ENCODE data around the gene SS18L1. TPM values are rescaled to one million over a fixed set of nuclear protein-coding genes. Genes with fewer than 3 reads are reported as not detected.
A peak's percentile ranks its signal among the peaks of the same experiment; 100 is the strongest.

The SS18L1 gene
- total and polyA plus RNA-seq, 11 donors, result 6.5 to 12.4 (median 7.9) TPM

DNA sequence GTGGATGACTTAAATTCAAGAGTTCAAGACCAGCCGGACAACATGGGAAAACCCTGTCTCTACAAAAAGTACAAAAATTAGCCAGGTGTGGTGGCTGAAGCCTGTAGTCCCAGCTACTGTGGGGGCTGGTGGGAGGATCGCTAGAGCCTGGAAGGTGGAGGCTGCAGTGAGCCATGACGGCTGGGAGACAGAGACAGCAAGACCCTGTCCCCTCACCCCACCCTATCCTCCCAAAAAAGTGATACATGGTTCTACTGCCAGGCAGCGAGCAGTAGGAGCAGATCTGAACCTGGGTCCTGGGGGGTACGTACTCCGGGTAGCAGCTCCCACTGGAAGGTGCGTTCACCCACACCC lies 2.5 kb upstream of the SS18L1 start:
- ATAC-seq, result no peak
- TF ChIP-seq POLR2A (IDR thresholded peaks at IDR 0.05), result no peak
- TF ChIP-seq, protein P1, sequence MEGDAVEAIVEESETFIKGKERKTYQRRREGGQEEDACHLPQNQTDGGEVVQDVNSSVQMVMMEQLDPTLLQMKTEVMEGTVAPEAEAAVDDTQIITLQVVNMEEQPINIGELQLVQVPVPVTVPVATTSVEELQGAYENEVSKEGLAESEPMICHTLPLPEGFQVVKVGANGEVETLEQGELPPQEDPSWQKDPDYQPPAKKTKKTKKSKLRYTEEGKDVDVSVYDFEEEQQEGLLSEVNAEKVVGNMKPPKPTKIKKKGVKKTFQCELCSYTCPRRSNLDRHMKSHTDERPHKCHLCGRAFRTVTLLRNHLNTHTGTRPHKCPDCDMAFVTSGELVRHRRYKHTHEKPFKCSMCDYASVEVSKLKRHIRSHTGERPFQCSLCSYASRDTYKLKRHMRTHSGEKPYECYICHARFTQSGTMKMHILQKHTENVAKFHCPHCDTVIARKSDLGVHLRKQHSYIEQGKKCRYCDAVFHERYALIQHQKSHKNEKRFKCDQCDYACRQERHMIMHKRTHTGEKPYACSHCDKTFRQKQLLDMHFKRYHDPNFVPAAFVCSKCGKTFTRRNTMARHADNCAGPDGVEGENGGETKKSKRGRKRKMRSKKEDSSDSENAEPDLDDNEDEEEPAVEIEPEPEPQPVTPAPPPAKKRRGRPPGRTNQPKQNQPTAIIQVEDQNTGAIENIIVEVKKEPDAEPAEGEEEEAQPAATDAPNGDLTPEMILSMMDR (IDR thresholded peaks at IDR 0.05), result no peak
- Histone ChIP-seq H3K27ac (peak overlapping the region in 7 of 12 donors; percentile 10 to 100 (median 96)), H3K36me3 (peaks cover 0 to 51% (median 47%) of the 10 kb centered on the region in 9 donors), H3K9me3 (no peaks in the 10 kb centered on the region), H3K4me1 (peaks cover 6 to 42% (median 29%) of the 10 kb centered on the region in 12 donors), H3K27me3 (no peaks in the 10 kb centered on the region), H3K4me3 (peak overlapping the region in 5 of 12 donors; percentile 75 to 96 (median 89))
- WGBS, 4 donors, result 83 to 90% (median 88%) methylated on average over 7 of the region's 7 CpGs
- intact Hi-C loops (cut with DNase I), result loop anchor here in 6 of 10 donors (5.0 to 10.0 kb wide), 9 partner anchors 74 to 246 kb away; partner anchors contain the start of genes TAF4 (in 4 of the 6), RPS21 (in 2 of the 6) and OSBPL2 (in 1 of the 6)
- DNase-seq, result no peak

DNA sequence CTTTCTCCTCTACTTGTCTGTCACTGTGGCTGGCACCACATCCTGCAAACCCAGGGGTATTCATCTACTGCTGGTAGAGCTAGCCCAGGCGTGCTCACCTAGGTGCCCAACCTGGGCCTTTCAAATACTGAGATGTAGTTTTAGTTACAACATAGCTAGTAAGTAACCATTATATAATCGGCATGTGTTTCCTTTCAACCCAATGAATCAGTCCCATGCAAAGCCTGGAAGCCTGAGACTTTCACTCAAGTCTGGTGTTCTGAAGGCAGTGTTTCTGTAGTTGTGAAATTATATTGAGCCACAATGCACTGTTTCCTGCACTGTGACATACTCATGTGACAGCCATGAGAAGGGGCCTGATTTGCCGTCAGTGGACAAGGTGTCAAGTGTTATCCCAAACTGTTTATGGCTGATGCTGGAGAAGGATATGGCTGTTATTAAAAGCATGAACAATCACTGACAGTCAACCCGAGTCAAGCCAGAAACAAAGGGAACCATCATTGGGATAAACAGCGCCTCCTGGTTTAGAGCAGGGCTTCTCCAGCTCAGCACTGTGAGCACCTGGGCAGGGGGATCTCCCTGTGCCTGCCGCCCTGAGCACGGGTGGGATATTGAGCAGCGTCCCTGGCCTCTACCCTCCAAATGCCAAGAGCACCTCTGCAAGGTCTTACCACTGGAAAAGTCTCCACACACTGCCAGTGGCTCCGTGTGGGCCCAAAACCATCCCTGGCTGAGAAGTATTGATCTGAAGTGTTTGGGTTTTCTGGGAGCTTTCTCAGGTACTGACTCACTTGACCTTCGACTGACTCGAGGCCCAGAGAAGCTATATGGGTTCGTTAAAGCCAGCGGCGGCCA lies 1.9 kb upstream of the SS18L1 start:
- H3K36me3 ChIP-seq, result peaks cover 0 to 45% (median 41%) of the 10 kb centered on the region in 9 donors
- H3K27ac ChIP-seq, result peak overlapping the region in 11 of 12 donors; percentile 89 to 100 (median 97)
- TF ChIP-seq POLR2A (IDR thresholded peaks at IDR 0.05), result no peak
- TF ChIP-seq, protein P1 (IDR thresholded peaks at IDR 0.05), result peak in 6 of 12 donors; percentile 10 to 47 (median 24)
- H3K9me3 ChIP-seq, result no peaks in the 10 kb centered on the region
- 17 to 21% (median 19%) methylated on average over 14 of the region's 14 CpGs for WGBS, 4 donors
- intact Hi-C loops (cut with DNase I), result loop anchor here in 6 of 10 donors (1.0 to 10.0 kb wide), 10 partner anchors 18 to 246 kb away; partner anchors contain the start of genes TAF4 (in 4 of the 6), RPS21 (in 2 of the 6) and OSBPL2 (in 1 of the 6)
- DNase-seq, result no peak
- ATAC-seq, result peak in 1 of 4 donors; percentile 14
- no peaks in the 10 kb centered on the region for H3K27me3 ChIP-seq
- H3K4me1 ChIP-seq, result peaks cover 6 to 43% (median 30%) of the 10 kb centered on the region in 12 donors
- peak overlapping the region; percentile 70 to 100 (median 88) for H3K4me3 ChIP-seq

- peaks cover 0 to 37% (median 32%) of the 10 kb centered on the region in 9 donors for H3K36me3 ChIP-seq
- H3K27me3 ChIP-seq, result no peaks in the 10 kb centered on the region
- no peak for DNase-seq
- H3K4me3 ChIP-seq, result peak overlapping the region; percentile 70 to 100 (median 88)
- intact Hi-C loops (cut with DNase I), result loop anchor here in 6 of 10 donors (1.0 to 10.0 kb wide), 11 partner anchors 19 to 245 kb away; partner anchors contain the start of genes TAF4 (in 4 of the 6), RPS21 (in 2 of the 6), LSM14B (in 1 of the 6) and OSBPL2 (in 1 of the 6)
- H3K9me3 ChIP-seq, result no peaks in the 10 kb centered on the region
- peaks cover 6 to 43% (median 30%) of the 10 kb centered on the region in 12 donors for H3K4me1 ChIP-seq
- WGBS, 4 donors, result 1 to 2% (median 1%) methylated on average over 19 to 71 of the region's 71 CpGs
- TF ChIP-seq, protein P1 (IDR thresholded peaks at IDR 0.05), result no peak
- no peak for TF ChIP-seq POLR2A (IDR thresholded peaks at IDR 0.05)
- peak overlapping the region; percentile 89 to 100 (median 98) for H3K27ac ChIP-seq
- peak in 2 of 4 donors; percentile 13 to 18 for ATAC-seq
These were observed 1.1 kb upstream of the SS18L1 start for GRCh38 chr20:62142252-62143080.
